HG02981 (cell line): ENCODE results near the gene ERP27.

Experiments used
- ATAC-seq: cut with Tn5 transposase; IDR thresholded peaks from one replicate; pipeline ENCODE4 v1.9.1; 2021; ENCODE audit warnings: mild to moderate bottlenecking, moderate library complexity; ENCODE audit not compliant: unreplicated experiment

ERP27 gene

DNA sequence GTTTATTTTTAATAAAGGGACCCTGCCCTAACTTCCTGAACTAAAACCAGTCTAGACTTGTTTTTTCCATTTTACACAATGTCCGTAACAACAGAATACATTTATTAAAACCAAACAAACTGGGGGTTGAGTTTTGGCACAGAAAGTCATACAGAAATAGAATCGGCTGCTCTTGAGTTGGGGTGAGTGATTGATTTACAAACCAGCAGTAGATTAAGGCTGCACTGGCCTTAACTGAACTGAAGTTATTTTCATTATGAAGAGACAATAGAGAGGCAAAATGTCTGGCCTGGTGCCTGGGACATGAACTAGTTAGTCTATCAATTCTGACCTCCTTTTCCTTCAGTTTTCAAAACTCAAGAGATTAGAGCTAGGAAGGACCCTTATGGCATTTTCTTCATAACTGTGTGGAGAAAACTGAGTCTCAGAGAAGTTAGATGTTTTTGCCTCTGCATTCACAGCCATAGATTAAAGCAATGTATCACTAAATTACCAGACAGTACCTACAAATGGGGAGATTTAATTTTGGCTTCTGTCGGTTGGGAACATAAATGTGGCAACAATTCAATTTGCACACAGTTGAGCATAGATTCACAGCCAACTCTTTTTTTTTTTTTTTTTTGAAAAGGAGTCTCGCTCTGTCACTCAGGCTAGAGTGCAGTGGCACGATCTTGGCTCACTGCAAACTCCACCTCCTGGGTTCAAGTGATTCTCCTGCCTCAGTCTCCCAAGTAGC lies 32.9 kb downstream of the ERP27 start:
- ATAC-seq, result no peak

DNA sequence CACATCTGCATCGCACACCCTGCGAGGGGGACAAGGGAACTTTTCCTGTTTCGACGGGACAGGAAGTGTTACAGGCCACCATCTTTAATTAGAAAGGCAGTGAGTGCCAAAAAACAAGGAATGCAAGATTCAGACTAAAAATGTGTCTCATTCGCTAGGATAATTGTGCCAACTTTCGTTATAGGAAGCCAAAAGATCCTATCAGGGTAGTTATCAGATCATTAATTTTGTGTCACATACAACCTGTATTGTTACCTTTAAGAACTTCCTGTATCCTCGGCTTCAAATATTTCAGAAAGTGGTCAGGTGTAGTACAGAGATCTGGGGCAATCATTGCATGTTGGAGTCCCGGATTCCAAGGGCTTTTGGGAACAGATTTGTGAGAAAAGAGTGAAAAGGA lies 33.5 kb downstream of the ERP27 start:
- no peak for ATAC-seq

DNA sequence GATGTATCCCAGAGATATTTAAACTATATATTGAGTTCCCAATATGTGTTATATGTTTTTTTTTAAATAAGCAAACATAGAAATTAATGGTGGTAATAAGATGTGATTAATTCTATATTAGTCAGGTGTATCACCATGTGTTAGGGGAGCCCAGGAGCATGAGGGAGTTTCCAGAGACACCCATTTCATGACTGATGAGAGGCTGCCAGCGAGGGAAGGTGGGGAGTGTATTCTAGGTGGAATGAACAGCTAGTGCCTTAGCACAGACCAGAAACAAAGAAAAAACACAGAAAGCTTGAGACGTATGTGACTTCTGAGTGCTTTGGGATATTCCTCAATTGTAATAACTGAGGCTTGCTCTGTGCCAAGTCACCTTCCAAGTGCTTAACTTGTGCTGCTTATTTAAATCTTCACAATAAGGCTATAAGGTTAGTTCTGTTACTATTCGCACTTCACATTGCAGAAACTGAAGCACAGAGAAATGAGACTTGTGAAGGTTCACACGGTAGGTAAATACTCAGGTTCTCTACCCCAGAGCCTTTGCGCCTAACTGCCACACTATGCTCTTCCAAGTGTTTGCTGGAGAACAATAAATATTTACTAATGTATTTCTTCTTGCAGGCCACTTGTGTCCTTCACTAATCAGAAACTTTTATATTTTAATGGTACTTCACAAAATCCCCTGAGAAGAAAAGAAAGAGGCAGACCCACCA lies 34.8 kb downstream of the ERP27 start:
- no peak for ATAC-seq

DNA sequence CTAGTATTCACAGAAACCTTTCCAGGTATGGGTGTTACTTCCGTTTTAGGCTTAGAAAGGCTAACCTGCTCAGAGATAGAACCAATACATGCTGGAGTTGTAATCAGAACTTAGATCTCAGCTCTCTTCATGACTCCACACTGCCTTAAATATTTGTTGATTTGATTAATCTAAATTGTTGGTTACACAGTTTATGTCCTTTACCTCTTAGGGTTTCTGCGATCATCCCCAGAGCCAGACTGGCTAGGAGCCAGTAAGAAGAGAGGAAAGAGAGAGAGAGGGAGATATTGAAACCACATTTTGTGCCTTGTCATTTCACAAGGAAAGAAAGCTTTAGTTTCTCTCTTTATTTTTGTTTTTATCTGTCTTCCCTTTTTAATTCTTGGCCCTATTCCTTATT lies 35.9 kb downstream of the ERP27 start:
- no peak for ATAC-seq

DNA sequence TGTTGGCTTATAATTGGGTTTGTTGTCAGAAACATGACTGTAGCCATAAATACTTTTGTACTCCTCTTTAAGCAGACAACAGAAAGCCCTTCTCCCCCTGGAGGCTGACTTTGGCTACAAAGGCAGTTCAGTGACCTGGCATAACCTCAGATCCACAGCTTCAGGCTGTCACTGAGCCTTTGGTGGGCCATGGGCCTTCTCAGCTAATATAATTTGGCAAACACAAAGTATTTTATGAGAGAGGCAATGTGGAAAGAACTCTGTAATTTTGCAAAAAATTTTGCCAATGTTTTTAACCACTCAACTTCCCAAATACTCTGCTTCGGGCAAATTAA lies 37.1 kb downstream of the ERP27 start:
- ATAC-seq, result no peak

DNA sequence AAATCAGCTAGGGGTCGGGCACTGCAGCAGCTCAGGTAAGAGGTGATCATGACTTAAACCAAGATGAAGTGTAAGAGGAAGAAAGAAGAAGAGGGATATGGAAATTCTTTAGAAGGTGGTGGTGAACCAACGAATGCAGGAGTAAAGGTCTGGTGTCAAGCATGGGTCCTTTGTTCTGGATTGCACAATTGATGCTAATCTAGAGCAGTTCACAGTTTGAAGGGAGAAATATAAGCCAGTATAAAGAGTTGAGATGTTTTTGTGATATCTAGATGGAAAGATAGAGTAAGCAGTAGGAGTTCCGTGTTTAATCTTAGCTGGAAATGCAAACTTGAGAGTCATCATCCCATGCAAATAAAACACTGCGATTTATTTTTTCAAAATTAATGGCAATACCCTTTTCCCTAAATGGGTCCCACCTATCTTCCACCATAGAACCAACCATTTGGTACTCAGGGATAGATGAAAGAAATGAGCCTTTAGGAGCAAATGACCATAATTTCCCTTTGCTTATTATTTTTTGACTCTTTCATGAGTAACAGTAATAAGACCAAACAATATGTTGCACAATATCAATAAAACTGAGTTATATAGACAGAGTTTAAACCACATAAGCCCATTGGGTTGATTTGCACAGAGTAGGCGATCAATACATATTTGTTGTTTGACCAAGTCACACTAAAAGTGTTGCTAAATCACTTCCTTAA lies 37.7 kb downstream of the ERP27 start:
- no peak for ATAC-seq

DNA sequence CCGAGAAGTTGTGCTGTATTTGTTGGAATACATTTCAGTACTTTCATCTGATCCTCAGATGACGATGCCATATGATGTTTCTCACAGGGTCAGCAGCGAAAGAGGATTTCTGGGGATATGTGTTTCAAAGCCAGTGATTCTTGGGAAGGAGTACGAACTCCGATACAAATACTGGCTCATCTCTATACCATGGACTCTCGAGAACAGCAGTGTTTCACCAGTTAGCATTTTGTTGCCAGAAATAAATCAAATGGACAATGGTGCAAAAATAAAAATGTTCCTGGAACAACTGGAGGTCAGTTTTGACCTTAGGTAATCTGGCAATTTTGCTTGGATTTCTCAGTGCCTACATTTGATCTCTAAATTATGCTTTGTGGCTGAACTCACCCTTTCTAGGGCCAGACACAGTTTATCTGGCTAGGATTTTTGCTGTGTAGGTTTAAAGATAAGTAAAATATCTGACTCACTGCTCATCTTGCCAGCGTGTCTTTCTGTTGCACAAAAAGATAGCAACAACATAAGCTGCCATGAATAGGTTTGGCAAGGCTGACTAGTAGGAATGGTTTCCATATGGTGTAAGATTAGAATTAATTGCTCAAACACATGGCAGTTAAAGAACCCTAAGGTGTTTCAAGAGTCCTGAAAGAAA lies 41.7 kb downstream of the ERP27 start:
- no peak for ATAC-seq

DNA sequence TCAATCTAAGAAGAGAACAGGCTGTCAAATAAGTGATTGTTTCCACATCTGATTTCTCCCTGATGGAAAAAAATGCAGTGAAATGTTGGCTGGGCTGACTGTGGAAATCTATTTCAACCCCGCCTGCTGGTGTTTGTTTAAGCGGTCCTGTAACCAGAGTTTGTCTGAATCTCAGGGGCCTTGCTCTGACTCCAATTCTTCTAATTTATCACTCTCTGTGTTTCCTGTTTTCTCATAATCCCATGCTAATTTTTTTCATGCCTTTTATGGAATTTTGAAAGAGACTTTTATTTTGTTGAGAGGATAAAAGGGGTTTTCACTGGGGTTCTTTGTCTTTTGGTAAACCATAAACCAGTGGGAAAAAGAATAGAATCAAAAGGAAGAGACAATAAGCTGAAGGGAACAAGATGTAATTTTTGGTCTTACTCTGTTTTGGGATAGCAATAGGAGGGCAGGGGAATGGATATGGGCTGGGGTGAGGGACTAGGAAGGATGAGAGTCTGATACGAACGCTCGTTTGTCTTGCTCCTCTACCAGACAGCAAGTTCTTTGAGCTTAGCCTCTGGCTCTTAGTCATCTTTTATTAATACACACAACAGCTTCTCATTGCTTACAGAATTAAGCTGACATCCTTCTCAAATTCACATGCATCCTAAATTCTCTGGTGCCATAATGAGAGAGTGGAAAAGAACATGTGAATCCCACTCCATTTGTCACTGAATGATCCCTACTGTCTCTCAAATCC lies 44.7 kb downstream of the ERP27 start:
- no peak for ATAC-seq

DNA sequence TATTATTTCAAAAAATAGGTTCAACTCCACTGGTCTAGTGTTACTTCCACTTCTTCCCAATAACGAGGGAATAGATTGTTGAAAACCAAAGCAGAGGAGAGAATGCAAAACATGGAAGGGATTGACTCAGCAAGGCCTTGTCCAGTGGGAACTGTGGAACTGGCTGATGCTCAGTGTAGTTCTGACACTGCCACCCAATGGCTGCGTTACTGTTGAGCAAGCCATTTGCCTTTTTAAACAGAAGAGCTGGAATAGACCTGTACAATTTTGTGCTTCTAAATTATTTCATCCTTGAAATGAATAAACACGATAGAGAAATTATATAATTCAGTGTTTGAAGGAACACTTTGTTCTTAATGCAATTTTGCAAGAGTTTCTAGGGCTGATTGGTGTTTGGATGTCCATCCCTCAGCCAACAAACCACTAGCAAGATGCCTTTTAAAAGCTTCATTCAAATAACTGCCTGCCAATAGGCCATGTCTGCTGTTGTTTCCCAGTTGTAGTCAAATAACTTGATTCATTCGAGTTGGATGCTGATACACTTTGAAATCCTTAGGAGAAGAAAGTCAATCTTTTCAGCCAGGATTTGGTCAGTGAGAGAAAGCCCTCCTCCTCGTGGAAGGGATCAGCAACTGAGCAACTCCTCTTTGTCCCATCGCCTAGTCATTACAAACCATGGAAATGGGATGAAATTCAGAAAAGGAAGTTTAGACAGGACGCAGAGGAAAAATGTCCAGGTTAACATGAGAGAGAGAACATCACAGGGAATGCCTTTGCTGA lies 45.4 kb downstream of the ERP27 start:
- ATAC-seq, result no peak

DNA sequence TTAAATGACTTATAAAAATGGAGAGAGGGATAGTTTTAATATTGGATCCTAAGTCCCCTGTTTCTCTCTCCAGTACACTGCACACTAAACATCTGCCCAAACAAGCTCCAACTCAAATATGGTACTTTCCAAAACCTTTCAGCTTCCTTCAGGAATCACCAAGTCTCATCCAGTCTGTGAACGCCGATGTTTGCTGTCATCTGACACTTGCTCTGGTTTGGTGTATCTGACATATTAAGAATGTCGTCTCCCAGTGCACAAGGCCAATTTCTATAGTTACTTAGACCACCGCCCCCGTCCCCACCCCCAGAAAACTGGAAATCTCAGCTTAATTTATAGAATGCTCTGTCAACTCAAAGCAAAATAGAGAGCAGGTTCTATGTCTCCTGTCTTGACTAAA lies 47.6 kb downstream of the ERP27 start:
- ATAC-seq, result no peak

DNA sequence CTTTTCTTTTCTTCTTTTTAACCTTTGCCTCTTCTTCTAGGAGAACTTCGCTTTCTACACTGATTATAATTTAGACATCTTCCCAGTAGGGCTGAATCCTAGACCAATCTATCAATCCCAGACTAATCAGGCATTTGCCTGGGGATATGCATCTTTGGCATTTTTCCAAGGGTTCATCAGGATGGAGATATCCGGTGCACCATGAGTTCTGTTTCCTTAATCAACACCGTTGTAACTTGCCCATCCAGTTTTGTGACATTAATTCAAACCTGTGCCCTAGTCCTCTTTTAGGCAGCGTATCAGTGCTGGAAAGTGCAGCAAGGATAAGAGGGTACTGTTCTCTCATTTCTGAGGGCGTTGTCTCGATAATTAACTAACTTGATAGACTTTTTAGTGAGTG lies 52.1 kb downstream of the ERP27 start:
- no peak for ATAC-seq

DNA sequence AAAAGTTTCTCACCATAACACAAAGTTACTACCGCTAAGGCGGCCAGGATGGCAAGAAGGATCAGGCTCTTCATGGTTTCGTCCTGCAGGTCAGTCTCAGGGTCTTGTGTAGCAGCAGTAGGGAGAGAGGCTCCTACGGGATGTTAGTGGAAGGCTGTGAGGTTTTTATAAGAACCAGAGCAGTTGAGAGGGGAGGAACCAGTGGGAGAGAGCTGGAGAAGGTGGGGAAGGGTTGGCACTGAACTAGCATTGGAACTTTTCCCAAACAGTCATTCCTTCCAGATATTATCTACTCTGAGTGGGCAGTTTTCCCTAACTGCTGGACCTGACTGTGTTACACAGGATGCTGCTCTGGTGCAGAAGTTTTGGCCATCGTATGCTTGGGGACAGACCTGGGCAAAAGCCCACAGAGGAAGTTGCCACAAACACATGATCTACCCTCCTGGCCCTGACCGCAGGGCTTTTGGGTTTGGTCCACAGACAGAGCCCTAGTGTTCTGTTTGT lies 52.6 kb downstream of the ERP27 start, which contains the start of gene MGP:
TSS of gene MGP (minus strand) at position 137 of the 504 bp plus-strand sequence. CDS start at position 74, 63 bp downstream.
- no peak for ATAC-seq

DNA sequence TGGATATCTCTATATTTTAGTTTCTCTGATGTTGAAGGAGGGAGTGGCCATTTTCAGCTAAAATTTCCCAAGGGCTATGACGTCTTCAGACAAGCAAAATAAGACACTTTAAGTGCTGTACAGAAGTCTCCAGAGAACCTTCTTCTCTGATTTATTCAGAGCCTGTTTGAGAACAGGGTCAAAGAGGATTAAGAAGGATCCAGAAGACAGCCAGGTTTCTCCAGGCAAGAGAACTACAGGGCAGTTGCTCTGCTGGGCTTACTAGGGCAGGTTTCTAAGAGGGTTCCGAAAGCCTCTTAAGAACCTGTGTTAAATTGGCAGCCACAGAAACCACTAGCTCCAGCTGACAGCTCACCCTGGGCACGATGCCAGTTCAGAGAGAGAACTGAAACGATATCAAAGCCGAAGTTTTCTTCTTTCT lies 53.9 kb downstream of the ERP27 start:
- ATAC-seq, result peak; percentile 98

DNA sequence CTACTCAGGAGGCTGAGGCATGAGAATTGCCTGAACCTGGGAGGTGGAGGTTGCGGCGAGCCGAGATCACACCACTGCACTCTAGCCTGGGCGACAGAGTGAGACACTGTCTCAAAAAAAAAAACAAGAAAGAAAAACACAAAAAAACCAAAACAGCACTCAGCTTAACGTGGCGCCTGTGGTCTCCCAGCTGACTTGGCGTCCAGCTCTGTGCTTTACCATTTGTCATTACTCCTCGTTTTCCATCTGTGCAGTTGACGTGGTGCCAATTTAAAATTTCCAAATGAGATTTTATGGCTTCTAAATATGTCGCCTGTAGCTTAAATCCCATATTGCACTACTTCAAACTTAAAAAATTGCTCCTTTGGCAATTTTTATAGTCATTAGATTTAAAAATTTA lies 54.7 kb downstream of the ERP27 start:
- no peak for ATAC-seq

DNA sequence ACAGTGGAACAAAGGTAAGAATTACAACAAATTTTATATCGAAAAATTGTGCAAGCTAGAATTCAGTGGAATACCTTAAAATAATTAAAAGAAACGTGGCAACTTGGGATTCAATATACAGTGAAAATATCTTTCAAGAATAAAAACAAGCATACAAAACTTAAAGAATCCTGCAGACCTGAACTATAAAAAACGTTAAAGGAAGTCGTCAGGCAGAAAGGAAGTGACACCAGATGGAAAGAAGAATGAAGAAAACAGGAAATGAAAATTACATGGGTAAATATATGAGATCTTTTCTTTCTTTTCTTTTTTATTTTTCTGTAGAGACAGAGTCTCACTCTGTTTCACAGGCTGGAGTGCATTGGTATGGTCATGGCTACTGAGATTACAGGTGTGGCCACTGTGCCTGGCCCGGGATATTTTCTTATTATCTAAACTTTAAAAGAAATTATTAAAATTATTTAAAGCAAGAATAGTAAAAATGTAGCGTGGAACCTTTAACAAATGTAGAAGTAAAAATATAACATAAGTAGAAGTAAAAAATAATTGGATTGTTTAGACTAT lies 57.4 kb downstream of the ERP27 start:
- ATAC-seq, result no peak

DNA sequence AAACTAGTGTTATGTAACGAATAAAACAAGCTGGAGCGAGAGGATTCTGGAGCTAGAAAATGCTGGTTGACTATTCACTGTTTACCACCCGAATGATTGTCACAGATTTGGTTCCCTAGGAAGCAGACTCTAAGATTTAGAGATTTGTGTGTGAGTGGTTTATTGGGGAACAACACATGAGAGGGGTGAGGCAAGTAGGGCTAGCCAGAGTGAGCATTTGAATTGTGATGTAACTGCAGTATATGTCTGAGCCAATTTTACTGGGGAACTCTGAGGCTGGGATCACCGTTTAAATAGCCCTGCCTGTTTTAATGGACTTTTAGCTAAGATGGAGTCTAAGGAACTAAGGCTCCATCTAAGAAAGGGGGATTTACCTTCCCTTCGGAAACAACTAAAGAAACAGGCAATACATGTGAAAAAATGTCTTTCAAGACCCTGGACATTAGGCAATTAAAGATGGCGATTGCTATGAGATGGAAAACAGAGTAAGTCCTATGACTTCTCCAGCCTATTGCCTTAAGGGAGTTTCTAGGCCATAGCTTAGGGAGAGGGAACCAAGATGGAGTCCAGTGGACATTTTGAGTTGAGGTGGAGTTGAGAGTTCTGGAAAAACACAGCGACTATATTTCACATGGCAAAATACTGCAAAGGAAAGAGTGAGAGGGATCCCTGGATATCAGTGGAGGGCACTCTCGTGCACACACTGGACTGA lies 59.0 kb downstream of the ERP27 start:
- ATAC-seq, result no peak

DNA sequence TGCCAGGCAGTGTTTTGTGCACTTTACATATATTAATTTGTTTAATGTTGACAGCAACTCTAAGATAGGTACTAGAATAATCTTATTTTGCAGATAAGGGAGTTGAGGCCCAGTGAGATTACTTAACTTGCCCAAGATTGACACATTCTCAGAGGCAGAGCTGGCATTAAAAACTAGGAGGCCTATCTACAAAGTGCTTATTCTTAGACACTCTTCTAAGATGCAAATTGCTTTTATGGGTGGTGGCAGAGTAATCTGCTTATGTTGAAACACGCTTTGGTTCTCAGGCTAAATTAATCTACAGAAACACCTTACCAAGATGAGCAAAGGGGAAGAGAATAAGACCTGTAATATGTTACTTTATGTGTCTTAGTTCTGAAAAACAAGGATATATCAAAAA lies 59.8 kb downstream of the ERP27 start:
- ATAC-seq, result no peak

DNA sequence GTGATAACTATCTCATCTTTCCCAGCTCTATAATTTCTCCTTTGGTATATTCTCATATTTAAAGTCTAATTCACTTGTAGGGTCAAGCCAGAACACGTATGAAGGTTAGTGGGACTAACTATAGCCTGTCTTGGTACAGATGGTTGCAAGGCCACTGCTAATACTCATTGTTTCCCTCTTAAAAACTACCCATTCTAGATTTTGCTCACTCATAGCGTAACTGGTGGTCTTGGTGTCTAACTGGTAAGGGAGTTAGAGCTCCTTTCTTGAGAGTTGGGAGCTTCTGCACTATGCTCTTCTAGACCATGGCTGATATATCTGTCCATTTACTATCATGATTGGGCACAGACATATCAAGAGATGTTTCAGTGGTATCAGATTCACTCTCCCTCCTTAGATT lies 61.5 kb downstream of the ERP27 start:
- no peak for ATAC-seq

DNA sequence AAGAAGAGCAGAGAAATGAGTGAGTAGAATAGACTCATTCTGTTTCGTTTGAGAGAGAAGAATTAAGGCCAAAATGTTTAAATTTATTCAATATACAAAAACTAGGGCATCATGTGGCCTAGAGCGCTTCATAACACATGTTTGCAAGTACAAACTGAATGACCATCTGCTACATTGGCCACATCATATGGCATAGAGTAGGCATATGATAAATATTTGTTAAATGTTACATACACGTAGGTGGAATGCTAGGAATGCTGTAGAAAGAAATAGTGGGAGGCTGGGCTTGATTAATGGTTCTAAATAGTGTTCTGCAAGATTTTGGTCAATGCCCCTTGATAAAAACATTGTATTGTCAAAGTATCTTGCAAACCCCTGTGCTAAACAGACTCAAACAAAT lies 63.5 kb downstream of the ERP27 start:
- no peak for ATAC-seq
